Lung microvascular endothelial cell (primary cell): ENCODE data around the gene RAPSN. TPM values are rescaled to one million over a fixed set of nuclear protein-coding genes. Genes with fewer than 3 reads are reported as not detected.

Experiments used
- DNase-seq, 2 donors: peaks; one replicate each; pipeline versions ENCODE4 v3.0.0 to v3.0.0-alpha.2; 2010; ENCODE audit warnings: low read depth in 2 of 2
- total RNA-seq: library from RNA; depleted of rRNA; stranded (reverse); fragments of >200 nt; gene quantifications from 2 replicates; pipeline ENCODE4 v1.2.1, GENCODE V29; 2014

Gene RAPSN
- total RNA-seq, 1 donor from 2014 or later: 0.20 TPM

DNA sequence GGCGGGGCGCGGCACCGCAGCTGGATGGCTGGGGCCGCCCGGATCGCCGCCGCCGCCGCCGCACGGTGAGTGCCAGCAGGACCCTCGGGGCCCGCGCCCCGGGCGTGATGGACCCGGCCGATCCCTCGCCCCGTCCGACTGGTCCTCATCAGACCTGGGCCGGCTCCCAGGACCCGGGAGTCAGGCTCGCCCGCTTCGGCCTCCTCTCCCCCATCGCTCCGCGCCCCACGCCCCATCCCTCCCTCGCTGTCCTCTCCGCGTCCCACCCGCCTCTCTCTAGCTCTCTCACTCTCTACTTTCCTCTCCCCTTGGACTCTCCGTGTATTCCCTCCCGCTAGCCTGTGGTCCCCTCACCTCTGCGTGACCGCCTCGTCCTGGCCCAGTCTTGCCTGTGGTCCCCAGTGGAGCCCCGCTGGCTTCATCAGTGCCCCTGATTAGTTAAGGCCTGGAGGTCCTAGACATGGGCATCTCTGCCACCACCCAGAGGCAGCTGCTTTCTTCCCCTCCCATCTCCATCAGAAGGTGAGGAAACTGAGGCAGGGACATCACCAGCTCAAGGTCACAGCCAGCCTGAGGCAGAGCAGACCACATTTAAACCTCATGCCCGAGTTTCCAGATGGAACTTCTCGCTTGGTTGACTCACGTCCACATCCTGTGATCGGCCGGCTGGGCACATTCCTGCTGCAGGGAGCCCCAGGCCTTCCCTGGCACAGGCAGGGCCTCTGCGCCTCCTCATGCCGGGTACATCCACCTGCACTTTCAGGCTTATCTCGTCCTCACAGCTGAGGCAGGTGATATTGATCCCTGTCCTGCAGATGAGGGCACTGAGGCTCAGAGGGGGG lies 40.1 kb downstream of the RAPSN start:
- peak; percentile 90 for DNase-seq

DNA sequence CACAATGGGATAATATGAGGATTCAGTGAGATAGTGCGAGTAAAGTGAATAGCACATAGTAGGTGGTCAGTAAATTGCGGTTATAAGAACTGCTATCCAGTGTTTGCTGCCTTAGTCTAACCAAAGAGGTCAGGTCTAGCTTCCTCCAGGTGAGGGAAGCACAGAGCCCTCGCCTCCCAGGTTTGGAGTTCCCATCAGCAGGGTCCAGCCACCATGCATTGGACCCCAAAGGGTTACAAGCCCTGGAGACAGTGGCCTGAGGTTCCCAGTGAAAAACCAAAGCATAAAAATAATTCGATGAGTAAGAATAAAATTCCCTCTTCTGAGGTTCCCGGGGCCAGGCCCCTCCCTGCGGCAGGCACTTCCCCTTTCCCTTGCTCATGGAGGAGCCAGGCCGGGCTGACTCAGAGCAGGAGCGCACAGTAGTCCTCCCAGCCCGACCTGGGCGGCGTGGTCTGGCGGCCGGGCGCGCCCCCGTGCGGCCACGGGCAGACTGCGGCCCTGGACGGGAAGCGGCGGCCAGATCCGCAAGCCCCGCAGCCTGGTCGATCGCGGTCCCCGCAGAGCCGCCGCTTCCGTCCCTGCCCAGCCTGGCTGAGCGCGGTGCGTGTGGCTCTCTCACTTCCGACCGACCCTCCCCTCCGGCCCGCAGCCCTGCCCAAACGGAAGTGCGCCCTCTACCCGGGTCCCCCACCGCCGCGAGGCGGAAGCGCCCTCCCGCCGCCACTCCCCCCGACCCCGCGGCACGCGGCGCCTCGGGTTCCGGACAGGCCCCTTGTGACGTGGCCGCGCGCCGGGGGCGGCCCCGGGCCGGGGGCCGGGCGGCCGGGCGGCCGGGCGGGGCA lies 41.0 kb downstream of the RAPSN start, which contains the start of gene SLC39A13:
Gene SLC39A13 (plus strand): TSS at position 845 of the 845 bp plus-strand sequence. CDS start 1,505 bp downstream, outside the sequence.
- DNase-seq: peak; percentile 98 to 99

DNA sequence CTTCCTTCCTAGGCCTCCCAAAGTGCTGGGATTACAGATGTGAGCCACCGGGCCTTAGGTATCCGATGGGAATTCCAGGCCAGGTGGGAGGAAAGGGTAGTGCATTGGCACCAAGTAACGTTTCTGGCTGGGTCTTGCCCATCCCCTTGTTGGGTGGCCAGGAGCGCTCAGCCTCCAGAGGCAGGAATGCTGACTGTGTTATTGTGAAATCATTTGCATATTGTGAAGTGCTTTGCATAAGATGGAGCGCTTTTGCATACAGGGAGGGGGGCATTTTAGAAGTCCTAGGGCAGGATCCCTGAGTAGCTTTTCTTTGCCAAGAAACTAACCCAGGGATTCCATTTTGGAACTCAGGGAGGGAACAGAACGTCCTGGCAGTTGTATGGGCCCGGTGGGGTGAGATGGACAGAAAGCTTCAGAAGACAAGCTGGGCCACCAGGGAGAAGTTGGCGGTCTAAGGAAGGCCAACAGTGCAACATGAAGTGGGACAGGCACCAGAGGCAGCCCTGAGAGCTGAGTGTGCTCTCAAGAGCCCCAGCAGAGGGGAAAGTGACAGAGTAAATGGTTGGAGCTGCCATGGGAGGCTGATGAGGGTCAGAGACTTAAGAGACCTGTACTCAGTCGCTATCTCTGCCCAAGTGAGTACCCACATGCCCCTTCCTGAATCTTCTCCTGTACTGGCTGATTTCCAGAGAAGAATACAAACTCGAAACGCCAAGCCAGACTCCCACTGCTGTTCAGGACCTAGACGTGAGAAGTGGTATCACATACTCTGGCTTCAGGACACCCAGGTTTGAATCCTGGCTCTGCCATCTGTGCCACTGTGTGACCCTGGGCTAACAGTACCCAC lies 41.8 kb downstream of the RAPSN start:
- no peak for DNase-seq

DNA sequence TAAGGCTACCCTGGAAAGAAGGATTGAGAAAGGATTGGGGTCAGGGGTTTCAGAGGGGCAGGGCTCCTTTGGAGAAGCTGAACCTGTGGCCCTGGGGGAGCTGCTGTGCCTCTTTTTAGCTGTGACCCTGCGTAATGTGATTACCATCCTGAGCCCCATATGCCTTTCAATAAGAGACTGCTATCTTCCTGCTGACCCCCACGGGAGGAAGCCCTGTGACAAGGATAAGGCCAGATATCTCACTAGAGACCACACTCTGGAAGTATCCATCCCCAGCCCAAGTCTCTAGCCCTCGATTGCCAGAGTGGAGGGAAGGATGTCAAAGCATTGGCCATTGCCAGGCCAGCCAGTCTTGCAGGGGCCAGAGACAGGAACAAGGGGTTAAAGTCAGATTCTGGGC lies 45.4 kb downstream of the RAPSN start:
- no peak for DNase-seq

DNA sequence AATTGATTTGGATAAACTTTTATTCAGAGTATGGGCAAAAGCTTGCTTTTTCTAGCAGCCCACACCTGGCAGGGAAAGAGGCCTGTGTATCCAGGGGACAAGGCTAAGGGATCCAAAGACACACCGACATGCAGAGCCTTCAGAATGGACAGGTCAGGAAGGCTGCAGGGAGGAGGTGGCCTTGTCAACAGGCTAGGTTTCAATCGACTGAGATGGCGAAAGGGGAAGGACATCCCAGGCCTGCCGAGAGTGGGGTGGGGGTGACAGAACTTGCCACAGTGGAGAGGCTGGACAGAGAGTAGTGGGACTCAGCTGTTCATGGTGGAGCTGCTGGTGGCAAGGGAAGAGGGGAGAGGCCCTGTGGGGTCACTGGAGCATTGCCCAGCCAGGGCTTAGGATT lies 45.8 kb downstream of the RAPSN start:
- no peak for DNase-seq

- no peak for DNase-seq
Observed at GRCh38 chr11:47400768-47401279, 48.1 kb downstream of the RAPSN start.

DNA sequence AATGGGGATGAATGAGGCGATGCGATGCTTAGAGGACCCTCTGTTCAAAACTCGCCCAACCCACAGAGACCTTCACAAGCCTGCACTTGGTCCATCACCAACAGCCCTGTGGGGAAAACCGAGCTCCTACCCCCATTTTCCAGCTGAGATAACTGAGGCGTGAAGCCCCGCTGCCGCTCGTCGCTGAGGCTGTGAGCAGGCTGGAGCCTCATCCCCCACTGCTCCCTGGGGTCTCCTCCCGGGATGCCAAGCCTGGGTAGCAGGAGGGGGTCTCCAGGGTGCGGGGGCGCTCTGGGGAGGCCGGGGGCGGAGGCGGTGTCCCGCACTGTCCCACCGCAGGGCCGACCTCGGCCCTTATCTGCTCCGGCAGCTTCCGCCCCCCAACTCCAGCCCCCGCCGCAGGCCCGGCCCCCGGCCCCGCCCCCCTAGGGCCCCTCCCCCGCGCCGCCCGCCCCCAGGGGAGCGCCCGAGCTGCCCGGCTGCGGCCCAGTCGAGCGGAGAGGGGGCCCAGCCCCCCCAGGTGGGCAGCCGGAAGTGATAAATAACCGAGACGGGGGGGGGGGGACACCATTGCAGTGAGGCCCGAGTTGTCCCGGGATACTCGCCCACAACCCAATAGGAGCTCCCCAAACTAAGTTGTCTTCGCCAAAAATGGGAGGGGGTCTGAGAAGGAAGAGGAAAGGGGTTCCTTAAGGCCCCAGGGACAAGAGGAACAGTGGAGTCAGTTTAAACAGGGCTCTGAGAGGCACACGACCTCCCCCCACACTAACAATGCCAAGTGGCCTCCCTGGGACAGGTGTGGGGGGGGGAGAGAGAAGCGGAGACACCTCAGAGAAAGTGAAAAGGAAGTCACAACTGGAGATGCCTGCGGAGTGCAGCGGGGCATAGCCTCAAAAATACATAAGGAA lies 48.8 kb downstream of the RAPSN start:
- DNase-seq: peak in 1 of 2 donors; percentile 41

DNA sequence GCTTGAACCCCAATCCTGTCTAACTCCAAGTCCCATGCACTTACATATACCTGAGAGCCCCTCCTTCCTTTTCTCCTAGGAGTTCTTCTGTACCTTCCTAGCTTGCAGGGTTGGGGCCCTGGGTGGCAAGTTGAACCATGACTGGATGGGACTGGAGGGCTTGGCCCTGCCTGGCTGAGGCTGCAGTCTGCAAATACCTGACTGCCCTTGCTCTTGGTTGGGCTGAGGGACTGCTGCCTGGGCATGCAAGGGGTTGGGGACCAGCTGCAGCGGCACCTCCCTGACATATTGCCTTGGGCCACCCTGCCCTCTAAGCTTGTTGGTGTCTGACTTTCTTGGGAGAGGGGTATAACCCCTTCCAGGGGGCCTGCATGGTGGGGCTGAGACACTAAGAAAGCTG lies 50.4 kb downstream of the RAPSN start:
- DNase-seq: no peak

DNA sequence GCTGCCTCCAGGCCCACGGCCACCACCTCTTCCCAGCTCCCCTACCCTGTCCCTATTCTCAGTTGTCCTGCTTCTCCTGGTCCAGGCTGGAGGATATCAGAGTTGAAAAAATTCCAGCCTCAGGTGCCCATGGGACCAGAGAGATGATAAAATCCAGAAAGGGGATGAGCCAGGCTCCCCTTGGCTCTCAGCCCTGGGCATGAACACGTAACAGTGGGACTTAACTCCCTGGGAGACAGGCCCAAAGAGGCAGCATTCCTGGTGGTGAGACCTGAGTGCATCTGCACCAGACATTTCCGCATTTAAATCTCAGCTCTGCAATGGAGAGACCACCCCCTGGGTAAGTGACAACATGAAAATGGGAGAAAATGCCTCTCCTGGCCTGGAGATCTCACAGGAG lies 50.9 kb downstream of the RAPSN start:
- no peak for DNase-seq

DNA sequence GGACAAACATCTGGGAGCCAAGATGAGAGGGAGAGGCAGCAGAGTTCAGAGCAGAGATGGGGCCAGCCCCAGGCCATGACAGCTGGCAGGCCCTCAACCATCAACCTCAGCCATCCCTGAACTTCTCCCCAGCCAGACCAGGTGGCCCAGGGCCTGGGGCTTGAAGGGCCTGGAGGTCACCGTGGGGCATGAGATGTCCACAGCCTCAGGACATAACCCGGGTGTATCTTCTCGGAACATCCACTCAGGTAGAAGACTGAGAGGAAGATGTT lies 53.0 kb downstream of the RAPSN start:
- DNase-seq: no peak

DNA sequence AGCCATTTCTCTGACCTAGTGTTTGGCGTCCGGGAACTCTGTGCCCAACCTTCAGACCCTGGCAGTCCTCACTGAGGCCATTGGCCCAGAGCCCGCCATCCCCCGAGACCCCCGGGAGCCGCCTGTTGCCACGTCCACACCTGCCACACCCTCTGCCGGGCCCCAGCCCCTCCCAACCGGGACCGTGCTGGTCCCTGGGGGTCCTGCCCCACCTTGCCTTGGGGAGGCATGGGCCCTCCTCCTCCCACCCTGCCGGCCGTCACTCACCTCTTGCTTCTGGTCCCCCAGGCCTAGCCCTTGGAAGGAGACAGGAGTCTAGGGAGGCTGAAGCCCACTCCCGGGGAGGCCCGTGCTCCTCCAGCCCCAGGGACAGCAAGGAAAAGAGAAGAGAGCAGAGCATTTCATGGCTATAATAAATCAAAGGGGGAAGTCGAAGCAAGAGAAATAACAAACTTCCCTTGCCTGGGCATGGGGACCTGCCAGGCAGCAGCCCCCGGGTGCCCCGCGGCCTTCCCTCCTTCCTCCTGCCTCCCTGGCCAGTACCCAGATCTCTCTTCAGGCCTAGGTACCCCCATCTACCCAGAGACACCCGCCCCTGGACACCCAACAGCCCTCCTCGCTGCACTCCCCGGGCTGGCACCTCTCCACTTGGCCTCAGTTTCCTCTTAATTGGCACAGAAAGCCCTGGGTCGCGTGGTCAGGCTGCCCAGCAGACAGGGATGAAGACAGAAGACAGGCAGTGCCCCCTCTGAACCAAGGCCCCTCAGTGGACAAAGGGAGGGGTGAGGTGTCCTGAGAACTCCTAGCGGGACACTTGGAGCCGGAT lies 53.5 kb downstream of the RAPSN start:
- no peak for DNase-seq

DNA sequence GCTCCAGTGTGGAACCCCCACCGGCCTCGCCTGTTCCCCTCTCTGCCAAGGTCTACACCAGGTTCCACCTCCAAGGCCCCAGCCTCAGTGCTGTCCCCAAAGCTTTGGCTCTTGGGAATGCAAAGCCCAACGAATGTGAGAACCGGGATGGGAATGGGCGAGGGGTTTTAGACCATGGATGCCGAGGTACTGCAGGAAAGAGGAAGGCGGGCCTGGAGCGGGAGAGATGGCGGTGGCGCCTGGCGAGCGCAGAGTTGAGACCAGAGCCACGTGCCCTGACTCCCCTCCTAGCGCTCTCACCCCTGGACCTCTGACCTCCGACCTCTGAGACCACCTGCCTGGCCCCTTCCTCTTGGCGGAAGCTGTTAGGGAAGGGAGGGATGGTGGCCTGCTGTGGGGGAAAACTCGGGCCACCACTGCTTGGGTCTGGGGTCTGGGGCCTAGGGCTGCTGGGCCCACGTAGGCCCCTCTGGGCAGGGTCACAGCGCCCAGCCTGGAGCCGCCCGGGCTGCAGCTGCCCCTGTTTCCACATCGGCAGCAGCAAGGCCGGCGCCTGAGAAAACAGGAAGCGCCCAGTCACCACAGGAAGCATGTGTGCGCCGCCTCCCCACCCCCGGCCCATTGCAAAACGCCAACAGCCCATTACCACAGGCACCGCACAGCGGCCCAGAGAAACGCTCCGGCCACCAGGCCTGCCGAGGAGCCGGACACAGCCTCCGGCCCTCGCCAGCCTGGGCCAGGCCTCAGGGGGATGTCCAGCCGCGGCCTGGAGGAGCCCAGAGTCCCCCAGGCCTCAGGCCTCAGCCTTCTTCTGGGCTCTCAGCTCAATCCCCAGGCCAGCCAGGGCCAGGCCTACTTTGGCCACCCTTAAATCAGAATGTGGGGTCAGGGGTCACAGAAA lies 54.4 kb downstream of the RAPSN start:
- DNase-seq: peak; percentile 95 to 97

DNA sequence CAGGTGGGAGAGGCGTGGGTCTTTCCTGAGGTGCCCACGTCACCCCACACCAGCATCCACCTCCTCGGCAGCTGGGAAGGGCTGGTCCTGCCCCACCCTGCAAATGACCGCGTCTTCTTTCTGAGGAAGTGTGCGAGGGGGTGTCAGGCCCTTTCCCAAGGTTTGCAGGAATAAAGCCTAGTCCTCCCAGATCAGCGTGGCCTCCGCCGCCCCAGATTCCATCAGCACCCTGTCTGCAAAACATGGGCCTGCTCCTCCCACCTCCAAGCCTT lies 55.0 kb downstream of the RAPSN start:
- no peak for DNase-seq

- peak; percentile 42 to 67 for DNase-seq
Observed at GRCh38 chr11:47393163-47394049, 55.5 kb downstream of the RAPSN start.

- DNase-seq: no peak
Observed at GRCh38 chr11:47392546-47393162, 56.3 kb downstream of the RAPSN start.

DNA sequence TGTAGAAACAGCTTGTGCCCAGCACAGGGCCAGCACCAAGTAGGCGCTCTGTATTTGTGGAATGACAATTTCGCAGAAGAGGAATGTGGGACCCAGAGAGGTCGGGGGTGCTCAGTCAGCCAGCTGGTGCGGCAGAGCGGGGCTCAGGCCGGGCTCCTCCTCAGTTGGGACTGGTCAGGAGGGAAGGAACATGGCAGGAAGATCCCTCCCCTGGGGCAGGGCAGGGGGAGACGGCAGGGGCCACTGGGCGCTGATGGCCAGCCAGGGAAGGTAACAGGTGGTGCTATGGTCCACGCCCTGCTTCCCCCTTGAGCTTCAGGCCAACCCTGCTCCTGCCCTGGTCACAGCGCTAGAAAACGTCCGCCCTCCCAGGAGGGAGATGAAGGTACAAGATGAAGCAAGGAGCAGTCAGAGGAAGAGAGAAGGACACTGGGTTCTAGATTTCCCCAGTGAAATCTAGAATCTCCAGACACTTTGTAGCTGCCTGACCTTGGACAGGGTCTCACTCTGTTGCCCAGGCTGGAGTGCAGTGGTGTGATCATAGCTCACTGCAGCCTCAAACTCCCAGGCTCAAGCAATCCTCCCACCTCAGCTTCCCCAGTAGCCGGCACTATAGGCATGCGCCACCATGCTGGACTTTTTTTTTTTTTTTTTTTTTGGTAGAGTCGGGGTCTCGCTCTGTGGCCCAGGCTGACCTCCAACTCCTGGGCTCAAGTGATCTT lies 57.1 kb downstream of the RAPSN start:
- DNase-seq: no peak
